ENCODE measurements around the gene VPS37C. TPM values are rescaled to one million over a fixed set of nuclear protein-coding genes. Genes with fewer than 3 reads are reported as not detected.

VPS37C gene
- total RNA-seq, 1 experiment from 2014 or later = 23.1 TPM

DNA sequence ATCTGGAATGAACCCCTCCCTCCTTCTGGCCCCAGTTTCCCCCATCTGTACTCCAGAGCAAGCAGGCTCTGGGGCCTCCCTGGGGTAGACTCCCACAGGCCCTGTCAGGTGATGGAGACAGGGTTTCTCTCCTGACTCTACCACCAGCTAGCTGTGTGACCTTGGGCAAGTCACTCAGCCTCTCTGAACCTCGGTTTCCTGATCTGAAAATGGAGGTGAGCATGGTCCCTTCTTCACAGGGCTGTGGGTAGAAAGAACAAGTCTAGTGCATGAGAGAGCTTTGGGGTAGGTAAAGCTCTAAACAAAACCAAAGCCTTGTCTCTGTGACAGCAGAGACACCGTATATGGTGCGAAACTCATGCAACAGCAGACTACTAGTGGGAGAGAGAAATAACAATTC, 53.3 kb downstream of the VPS37C start:
- Histone ChIP-seq H3K79me2 (ENCODE audit: insufficient read depth, low read length) (no peaks in the 10 kb centered on the region), H3K4me3 (replicated peaks in 1 of 2; ENCODE audit: low read depth in 1 of 2, low read length in 2 of 2) (no peak overlapping the region), H3K4me1 (ENCODE audit: control insufficient read depth in 1 of 2, insufficient read depth in 2 of 2, low read length in 2 of 2) (no peaks in the 10 kb centered on the region), H3K36me3 (ENCODE audit: control insufficient read depth in 1 of 2, insufficient read depth in 2 of 2, low read length in 2 of 2) (no peaks in the 10 kb centered on the region), H4K20me1 (ENCODE audit: insufficient read depth) (no peaks in the 10 kb centered on the region), H3K27ac (ENCODE audit: low read depth, low read length) (no peak overlapping the region), H3K4me2 (ENCODE audit: low read length) (no peak overlapping the region), H3K9ac (ENCODE audit: low read length) (no peak overlapping the region), H3K9me3 (ENCODE audit: control insufficient read depth in 1 of 2, insufficient read depth in 1 of 2, low read depth in 1 of 2, low read length in 2 of 2) (no peaks in the 10 kb centered on the region), H3K27me3 (ENCODE audit: insufficient read depth, low read length) (no peaks in the 10 kb centered on the region), H3K9me2 (ENCODE audit: insufficient read depth) (no peaks in the 10 kb centered on the region), H2AFZ (ENCODE audit: low read depth, low read length, poor library complexity, severe bottlenecking) (no peak overlapping the region)
- ChIA-PET CTCF (no interaction called here), POLR2A (no interaction called here), RAD21 (ENCODE audit: low non-redundant PET in 1 of 2, low total read pairs in 2 of 2, uncharacterized antibody in 2 of 2, unreplicated experiment in 2 of 2) (no interaction called here)
- DNase-seq (ENCODE audit: low read depth, low spot score) (no peak), ATAC-seq (no peak)
- no TSS peak for BruUV-seq (replicated peaks)
- TF ChIP-seq YY1 (IDR thresholded peaks at IDR 0.05; ENCODE audit: extremely low read depth, insufficient replicate concordance, low read depth, low read length) (no peak), TCF7L2 (IDR thresholded peaks at IDR 0.05; ENCODE audit: borderline replicate concordance, extremely low read depth, insufficient read depth, insufficient read length) (no peak)
- intact Hi-C loops (cut with micrococcal nuclease) = no loop called here

DNA sequence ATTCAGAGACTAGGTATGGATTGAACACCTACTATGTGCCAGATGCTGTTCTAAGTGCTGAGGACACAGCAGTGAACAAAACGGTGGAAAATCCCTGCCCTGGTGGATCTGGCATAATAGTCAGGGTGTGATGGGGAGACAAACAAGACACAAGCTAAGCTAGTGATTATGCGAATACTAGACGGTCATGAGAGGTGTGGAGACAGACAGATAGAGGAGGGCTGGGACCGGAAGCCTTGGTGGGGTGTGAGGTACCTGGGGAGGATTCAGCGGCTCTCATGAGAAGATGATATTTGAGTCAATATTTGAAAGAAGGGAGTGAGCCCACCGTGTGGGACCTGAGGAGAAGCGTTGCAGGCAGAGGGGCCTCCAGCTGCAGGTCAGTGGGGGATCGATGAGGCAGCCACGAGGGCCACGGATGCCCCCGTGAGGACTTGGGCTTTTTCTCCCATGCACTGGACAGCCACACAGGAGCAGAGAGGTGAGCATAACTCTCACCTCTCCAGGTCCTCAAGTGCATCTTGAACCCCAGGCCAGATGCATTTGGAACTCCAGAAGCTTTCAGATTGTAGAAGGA, 54.2 kb downstream of the VPS37C start:
- intact Hi-C loops (cut with micrococcal nuclease) = no loop called here
- CTCF ChIA-PET = no interaction called here
- no TSS peak for BruUV-seq (replicated peaks)

More for the DNA sequence above, 54.2 kb downstream of the VPS37C start:
- Histone ChIP-seq H3K79me2 (ENCODE audit: insufficient read depth, low read length) (no peaks in the 10 kb centered on the region), H3K4me3 (replicated peaks in 1 of 2; ENCODE audit: low read depth in 1 of 2, low read length in 2 of 2) (no peak overlapping the region), H3K9ac (ENCODE audit: low read length) (no peak overlapping the region), H2AFZ (ENCODE audit: low read depth, low read length, poor library complexity, severe bottlenecking) (no peak overlapping the region), H3K4me2 (ENCODE audit: low read length) (no peak overlapping the region), H3K4me1 (ENCODE audit: control insufficient read depth in 1 of 2, insufficient read depth in 2 of 2, low read length in 2 of 2) (no peaks in the 10 kb centered on the region), H3K36me3 (ENCODE audit: control insufficient read depth in 1 of 2, insufficient read depth in 2 of 2, low read length in 2 of 2) (no peaks in the 10 kb centered on the region), H3K27me3 (ENCODE audit: insufficient read depth, low read length) (no peaks in the 10 kb centered on the region), H3K9me3 (ENCODE audit: control insufficient read depth in 1 of 2, insufficient read depth in 1 of 2, low read depth in 1 of 2, low read length in 2 of 2) (no peaks in the 10 kb centered on the region), H3K9me2 (ENCODE audit: insufficient read depth) (no peaks in the 10 kb centered on the region), H3K27ac (ENCODE audit: low read depth, low read length) (no peak overlapping the region), H4K20me1 (ENCODE audit: insufficient read depth) (no peaks in the 10 kb centered on the region)
- ATAC-seq (no peak), DNase-seq (ENCODE audit: low read depth, low spot score) (no peak)
- POLR2A ChIA-PET = no interaction called here
- TF ChIP-seq, protein P1, sequence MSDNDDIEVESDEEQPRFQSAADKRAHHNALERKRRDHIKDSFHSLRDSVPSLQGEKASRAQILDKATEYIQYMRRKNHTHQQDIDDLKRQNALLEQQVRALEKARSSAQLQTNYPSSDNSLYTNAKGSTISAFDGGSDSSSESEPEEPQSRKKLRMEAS (IDR thresholded peaks at IDR 0.05) = no peak
- TF ChIP-seq, protein P2, sequence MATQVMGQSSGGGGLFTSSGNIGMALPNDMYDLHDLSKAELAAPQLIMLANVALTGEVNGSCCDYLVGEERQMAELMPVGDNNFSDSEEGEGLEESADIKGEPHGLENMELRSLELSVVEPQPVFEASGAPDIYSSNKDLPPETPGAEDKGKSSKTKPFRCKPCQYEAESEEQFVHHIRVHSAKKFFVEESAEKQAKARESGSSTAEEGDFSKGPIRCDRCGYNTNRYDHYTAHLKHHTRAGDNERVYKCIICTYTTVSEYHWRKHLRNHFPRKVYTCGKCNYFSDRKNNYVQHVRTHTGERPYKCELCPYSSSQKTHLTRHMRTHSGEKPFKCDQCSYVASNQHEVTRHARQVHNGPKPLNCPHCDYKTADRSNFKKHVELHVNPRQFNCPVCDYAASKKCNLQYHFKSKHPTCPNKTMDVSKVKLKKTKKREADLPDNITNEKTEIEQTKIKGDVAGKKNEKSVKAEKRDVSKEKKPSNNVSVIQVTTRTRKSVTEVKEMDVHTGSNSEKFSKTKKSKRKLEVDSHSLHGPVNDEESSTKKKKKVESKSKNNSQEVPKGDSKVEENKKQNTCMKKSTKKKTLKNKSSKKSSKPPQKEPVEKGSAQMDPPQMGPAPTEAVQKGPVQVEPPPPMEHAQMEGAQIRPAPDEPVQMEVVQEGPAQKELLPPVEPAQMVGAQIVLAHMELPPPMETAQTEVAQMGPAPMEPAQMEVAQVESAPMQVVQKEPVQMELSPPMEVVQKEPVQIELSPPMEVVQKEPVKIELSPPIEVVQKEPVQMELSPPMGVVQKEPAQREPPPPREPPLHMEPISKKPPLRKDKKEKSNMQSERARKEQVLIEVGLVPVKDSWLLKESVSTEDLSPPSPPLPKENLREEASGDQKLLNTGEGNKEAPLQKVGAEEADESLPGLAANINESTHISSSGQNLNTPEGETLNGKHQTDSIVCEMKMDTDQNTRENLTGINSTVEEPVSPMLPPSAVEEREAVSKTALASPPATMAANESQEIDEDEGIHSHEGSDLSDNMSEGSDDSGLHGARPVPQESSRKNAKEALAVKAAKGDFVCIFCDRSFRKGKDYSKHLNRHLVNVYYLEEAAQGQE (IDR thresholded peaks at IDR 0.05; ENCODE audit: low read depth) = no peak
- RAD21 ChIA-PET (ENCODE audit: low non-redundant PET in 1 of 2, low total read pairs in 2 of 2, uncharacterized antibody in 2 of 2, unreplicated experiment in 2 of 2) = no interaction called here

Measured in HCT116 (cell line).